Right atrium auricular region (tissue), 2 donors: ENCODE measurements around the gene CFAP45. TPM values are rescaled to one million over a fixed set of nuclear protein-coding genes. Genes with fewer than 3 reads are reported as not detected.

Experiments used
- DNase-seq: peaks from one replicate; pipeline ENCODE4 v3.0.0-alpha.2; 2019; ENCODE audit warnings: low spot score
- H3K27ac ChIP-seq, 2 donors: fragments of 200-600 bp; sonication (generic); 1 replicate in 1 of 2; 2 replicates in 1 of 2; pipeline ENCODE4 v1.5.1; 2016 to 2019
- H3K27me3 ChIP-seq, 2 donors: fragments of 200-600 bp; sonication (generic); one replicate each; pipeline versions ENCODE4 v1.5.1 to v1.6.0; 2017 to 2019
- H3K36me3 ChIP-seq: fragments of 200-600 bp; sonication (generic); one replicate; pipeline ENCODE4 v1.5.1; 2016
- H3K4me1 ChIP-seq, 2 donors: fragments of 200-600 bp; sonication (generic); one replicate each; pipeline versions ENCODE4 v1.5.1 to v1.6.0; 2017 to 2019
- H3K4me3 ChIP-seq, 2 donors: fragments of 200-600 bp; sonication (generic); 1 replicate in 1 of 2; 2 replicates in 1 of 2; pipeline ENCODE4 v1.5.1; 2017 to 2019; ENCODE audit warnings: mild to moderate bottlenecking in 1 of 2, moderate library complexity in 1 of 2
- H3K9me3 ChIP-seq, 2 donors: fragments of 200-600 bp; sonication (generic); one replicate each; pipeline ENCODE4 v1.5.1; 2019
- total RNA-seq, 2 donors: library from RNA; depleted of rRNA; stranded (reverse); fragments of >200 nt; gene quantifications; one replicate each; pipeline ENCODE4 v1.1.0, GENCODE V29; 2016
- TF ChIP-seq, protein P1 (sequence below), 2 donors: fragments of 200-600 bp; sonication (generic); IDR thresholded peaks; one replicate each; pipeline ENCODE4 v1.5.1; 2019; ENCODE audit warnings: antibody characterized with exemption in 2 of 2

CFAP45 gene
- total RNA-seq, 2 donors from 2014 or later, result 0.86 to 1.3 TPM

DNA sequence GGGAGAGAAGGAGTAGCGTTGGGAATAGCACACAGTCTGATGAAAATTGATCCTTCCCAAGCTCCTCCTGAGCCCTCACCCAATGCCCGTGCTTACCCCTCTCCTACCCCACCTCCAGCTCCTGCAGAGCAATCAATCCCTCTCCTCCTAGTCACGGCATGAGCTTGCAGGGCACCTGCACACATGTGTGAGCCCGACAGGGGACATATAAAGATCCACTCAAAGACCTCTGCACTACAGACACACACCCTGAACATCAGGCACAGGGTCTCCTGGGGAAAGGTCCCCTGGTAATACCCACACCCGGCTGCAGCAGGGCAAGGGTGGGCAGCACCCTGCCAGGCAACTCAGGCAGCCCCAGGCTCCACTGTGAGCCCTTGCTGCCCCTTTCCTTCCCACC lies 37.9 kb downstream of the CFAP45 start:
- Histone ChIP-seq H3K4me1 (peaks cover 0 to 6% of the 10 kb centered on the region in 2 donors), H3K9me3 (no peaks in the 10 kb centered on the region), H3K4me3 (no peak overlapping the region), H3K27ac (no peak overlapping the region), H3K36me3 (no peaks in the 10 kb centered on the region), H3K27me3 (no peaks in the 10 kb centered on the region)
- TF ChIP-seq, protein P1, sequence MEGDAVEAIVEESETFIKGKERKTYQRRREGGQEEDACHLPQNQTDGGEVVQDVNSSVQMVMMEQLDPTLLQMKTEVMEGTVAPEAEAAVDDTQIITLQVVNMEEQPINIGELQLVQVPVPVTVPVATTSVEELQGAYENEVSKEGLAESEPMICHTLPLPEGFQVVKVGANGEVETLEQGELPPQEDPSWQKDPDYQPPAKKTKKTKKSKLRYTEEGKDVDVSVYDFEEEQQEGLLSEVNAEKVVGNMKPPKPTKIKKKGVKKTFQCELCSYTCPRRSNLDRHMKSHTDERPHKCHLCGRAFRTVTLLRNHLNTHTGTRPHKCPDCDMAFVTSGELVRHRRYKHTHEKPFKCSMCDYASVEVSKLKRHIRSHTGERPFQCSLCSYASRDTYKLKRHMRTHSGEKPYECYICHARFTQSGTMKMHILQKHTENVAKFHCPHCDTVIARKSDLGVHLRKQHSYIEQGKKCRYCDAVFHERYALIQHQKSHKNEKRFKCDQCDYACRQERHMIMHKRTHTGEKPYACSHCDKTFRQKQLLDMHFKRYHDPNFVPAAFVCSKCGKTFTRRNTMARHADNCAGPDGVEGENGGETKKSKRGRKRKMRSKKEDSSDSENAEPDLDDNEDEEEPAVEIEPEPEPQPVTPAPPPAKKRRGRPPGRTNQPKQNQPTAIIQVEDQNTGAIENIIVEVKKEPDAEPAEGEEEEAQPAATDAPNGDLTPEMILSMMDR (IDR thresholded peaks at IDR 0.05), result no peak
- no peak for DNase-seq

DNA sequence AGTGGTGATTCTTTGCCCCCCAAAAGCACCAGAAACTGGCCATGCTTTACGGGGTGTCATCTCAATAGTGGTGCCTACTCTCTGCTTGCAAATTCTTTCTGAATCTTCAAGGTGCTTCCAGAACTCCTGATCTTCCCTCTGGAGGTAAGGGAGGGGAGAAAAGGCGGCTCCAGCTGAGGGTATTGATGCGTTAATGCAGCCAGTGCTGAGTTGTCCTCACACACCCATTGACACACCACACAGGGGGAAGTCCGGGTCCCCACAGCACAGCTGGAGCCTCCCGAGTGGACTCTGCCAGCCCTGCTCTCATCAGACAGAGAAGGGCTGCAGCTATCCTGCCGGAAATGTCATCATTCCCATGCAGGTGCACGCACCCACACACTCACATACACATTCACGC lies 38.7 kb downstream of the CFAP45 start:
- no peaks in the 10 kb centered on the region for H3K36me3 ChIP-seq
- no peak overlapping the region for H3K27ac ChIP-seq
- no peak overlapping the region for H3K4me3 ChIP-seq
- no peaks in the 10 kb centered on the region for H3K9me3 ChIP-seq
- TF ChIP-seq, protein P1 (IDR thresholded peaks at IDR 0.05), result no peak
- no peak for DNase-seq
- H3K27me3 ChIP-seq, result no peaks in the 10 kb centered on the region
- peaks cover 0 to 6% of the 10 kb centered on the region in 2 donors for H3K4me1 ChIP-seq

DNA sequence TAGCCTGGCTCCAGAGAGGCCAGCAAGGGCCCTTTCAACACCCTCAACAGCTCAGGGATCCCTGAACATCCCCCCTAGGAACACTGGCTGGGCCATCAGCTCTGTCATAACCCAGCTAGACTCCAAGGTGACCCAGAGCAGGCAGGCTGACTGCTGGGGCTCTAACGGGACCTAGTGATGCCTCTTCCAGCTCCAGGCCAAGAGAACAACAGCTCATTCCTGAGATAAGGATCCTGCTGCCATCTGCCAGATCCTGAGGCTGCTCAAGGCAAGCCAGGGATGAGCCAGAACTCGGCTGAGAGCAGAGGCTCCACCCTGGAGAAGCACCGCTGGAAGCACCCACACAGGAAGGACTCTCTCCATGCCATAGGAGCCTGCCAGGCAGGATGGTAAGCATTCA lies 39.5 kb downstream of the CFAP45 start:
- no peaks in the 10 kb centered on the region for H3K36me3 ChIP-seq
- TF ChIP-seq, protein P1 (IDR thresholded peaks at IDR 0.05), result no peak
- H3K9me3 ChIP-seq, result no peaks in the 10 kb centered on the region
- no peak overlapping the region for H3K4me3 ChIP-seq
- DNase-seq, result no peak
- peaks cover 0 to 9% of the 10 kb centered on the region in 2 donors for H3K4me1 ChIP-seq
- H3K27me3 ChIP-seq, result no peaks in the 10 kb centered on the region
- H3K27ac ChIP-seq, result peak overlapping the region in 1 of 2 donors; percentile 62

DNA sequence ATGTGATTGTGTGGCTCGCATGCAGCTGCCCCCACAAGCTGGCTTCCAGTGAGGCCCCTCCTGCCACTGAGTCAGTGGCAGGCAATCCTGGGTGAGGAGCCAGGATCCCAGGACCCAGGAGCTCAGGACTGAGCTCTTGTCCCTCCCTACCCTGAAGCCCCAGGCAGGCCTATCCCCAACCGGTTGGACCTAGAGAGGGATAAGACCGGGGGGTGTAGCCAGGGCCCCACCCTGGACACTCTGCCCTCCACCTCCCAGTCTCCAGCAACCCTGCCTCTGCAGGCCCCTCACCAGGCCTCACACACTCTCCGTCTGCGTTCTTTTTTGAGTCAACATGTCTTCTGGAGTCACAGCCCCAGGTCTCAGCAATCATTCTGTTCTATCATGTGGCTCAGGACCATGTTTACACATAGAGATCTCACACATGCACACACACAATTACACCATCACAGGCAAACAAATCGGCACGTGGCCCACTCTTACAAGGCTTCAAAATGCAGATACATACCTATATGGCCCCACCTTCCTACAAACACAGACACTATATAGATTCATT lies 40.1 kb downstream of the CFAP45 start:
- peak overlapping the region in 1 of 2 donors; percentile 62 for H3K27ac ChIP-seq
- no peaks in the 10 kb centered on the region for H3K9me3 ChIP-seq
- no peaks in the 10 kb centered on the region for H3K36me3 ChIP-seq
- TF ChIP-seq, protein P1 (IDR thresholded peaks at IDR 0.05), result no peak
- H3K27me3 ChIP-seq, result no peaks in the 10 kb centered on the region
- no peak overlapping the region for H3K4me3 ChIP-seq
- no peak for DNase-seq
- H3K4me1 ChIP-seq, result peaks cover 0 to 14% of the 10 kb centered on the region in 2 donors

DNA sequence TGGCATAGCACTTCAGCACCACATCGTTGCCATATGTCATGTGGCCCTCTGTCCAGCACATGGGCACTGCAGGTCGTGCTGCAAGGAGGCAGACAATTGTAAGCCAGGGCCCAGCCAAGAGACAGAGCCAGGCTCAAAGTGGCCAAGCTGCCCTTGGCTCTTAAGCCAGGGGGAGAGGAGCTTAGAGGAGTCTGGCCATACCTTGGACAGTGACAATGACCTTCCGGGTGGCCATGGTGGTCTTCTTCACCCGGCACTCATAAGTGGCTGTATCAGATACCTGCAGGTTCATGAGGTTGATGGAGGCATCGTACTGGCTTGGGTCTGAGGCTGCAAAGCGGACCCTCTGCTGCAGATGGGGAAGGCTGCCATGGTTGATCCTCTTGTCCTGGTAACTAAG lies 42.1 kb downstream of the CFAP45 start:
- no peaks in the 10 kb centered on the region for H3K36me3 ChIP-seq
- H3K4me3 ChIP-seq, result no peak overlapping the region
- H3K27ac ChIP-seq, result no peak overlapping the region
- H3K4me1 ChIP-seq, result peaks cover 0 to 25% of the 10 kb centered on the region in 2 donors
- H3K9me3 ChIP-seq, result no peaks in the 10 kb centered on the region
- DNase-seq, result no peak
- H3K27me3 ChIP-seq, result no peaks in the 10 kb centered on the region
- TF ChIP-seq, protein P1 (IDR thresholded peaks at IDR 0.05), result no peak

DNA sequence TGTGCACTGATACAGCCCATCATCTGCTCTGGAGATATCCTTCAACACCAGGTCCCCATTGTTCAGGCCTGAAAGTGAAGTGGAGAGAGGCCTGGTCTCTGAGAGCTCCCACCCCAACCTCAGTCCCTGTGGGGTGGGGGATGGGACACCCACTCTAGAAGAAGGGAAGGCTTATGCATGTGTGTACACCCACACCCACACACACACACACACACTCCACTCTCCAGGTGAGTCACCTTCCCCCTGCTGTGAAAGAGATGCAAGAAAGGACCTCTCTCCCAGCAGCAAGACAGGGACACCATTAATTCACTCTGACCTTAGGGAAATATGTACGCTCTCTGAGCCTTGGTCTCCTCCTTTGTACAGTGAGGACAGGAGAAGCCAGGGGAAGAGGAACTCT lies 43.4 kb downstream of the CFAP45 start:
- Histone ChIP-seq H3K4me1 (peaks cover 0 to 25% of the 10 kb centered on the region in 2 donors), H3K36me3 (no peaks in the 10 kb centered on the region), H3K27ac (peak overlapping the region in 1 of 2 donors; percentile 99), H3K9me3 (no peaks in the 10 kb centered on the region), H3K27me3 (no peaks in the 10 kb centered on the region), H3K4me3 (no peak overlapping the region)
- TF ChIP-seq, protein P1 (IDR thresholded peaks at IDR 0.05), result no peak
- DNase-seq, result no peak
